Hepatocyte (in vitro differentiated cells): ENCODE data around the gene DLG2. TPM values are rescaled to one million over a fixed set of nuclear protein-coding genes. Genes with fewer than 3 reads are reported as not detected.

Experiments
- DNase-seq: peaks from one replicate; pipeline ENCODE4 v3.0.0-alpha.2; 2016; ENCODE audit warnings: low spot score
- H2AFZ ChIP-seq: fragments of 200-600 bp; sonication (generic); 2 replicates; pipeline ENCODE4 v1.6.0; 2016; ENCODE audit warnings: antibody characterized with exemption, mild to moderate bottlenecking
- H3K27ac ChIP-seq: fragments of 200-600 bp; sonication (generic); 2 replicates; pipeline ENCODE4 v1.5.1; 2016; ENCODE audit warnings: mild to moderate bottlenecking
- H3K27me3 ChIP-seq: fragments of 200-600 bp; sonication (generic); 2 replicates; pipeline ENCODE4 v1.6.1; 2016
- H3K36me3 ChIP-seq: fragments of 200-600 bp; sonication (generic); replicated peaks from 2 replicates; pipeline ENCODE4 v1.5.1; 2016; ENCODE audit warnings: low read depth; ENCODE audit not compliant: insufficient read depth
- H3K4me1 ChIP-seq: fragments of 200-600 bp; sonication (generic); 2 replicates; pipeline ENCODE4 v1.5.1; 2016; ENCODE audit warnings: mild to moderate bottlenecking, moderate library complexity; ENCODE audit not compliant: insufficient read depth
- H3K4me2 ChIP-seq: fragments of 200-600 bp; sonication (generic); 2 replicates; pipeline ENCODE4 v1.6.0; 2016
- H3K4me3 ChIP-seq: fragments of 200-600 bp; sonication (generic); 2 replicates; pipeline ENCODE4 v1.5.1; 2016; ENCODE audit warnings: mild to moderate bottlenecking
- H3K79me2 ChIP-seq: fragments of 200-600 bp; sonication (generic); 2 replicates; pipeline ENCODE4 v1.6.0; 2017; ENCODE audit warnings: mild to moderate bottlenecking
- H3K9me2 ChIP-seq: fragments of 200-600 bp; sonication (generic); replicated peaks from 2 replicates; pipeline ENCODE4 v1.6.0; 2017; ENCODE audit warnings: mild to moderate bottlenecking; ENCODE audit not compliant: insufficient read depth
- H3K9me3 ChIP-seq: fragments of 200-600 bp; sonication (generic); 2 replicates; pipeline ENCODE4 v1.5.1; 2016; ENCODE audit warnings: low read depth, mild to moderate bottlenecking
- H4K20me1 ChIP-seq: fragments of 200-600 bp; sonication (generic); 2 replicates; pipeline ENCODE4 v1.6.0; 2016; ENCODE audit warnings: mild to moderate bottlenecking; ENCODE audit not compliant: insufficient read depth, poor library complexity, severe bottlenecking
- EZH2 ChIP-seq: fragments of 200-600 bp; sonication (generic); IDR thresholded peaks from 2 replicates; pipeline ENCODE4 v1.6.1; 2016; ENCODE audit warnings: antibody characterized with exemption, mild to moderate bottlenecking, borderline replicate concordance
- EZH2phosphoT487 ChIP-seq: fragments of 200-600 bp; sonication (generic); IDR thresholded peaks from one replicate; pipeline ENCODE4 v1.6.1; 2018; ENCODE audit warnings: antibody characterized with exemption, mild to moderate bottlenecking, low read depth, moderate library complexity; ENCODE audit not compliant: unreplicated experiment, severe bottlenecking
- WGBS: methylation state at CpG from one replicate; pipeline ENCODE4 v1.1.6; 2016; ENCODE audit warnings: low lambda C conversion rate; ENCODE audit errors: missing lambda C conversion rate; 5-methylcytosine and 5-hydroxymethylcytosine counted together
- polyA plus RNA-seq: library from polyadenylated mRNA; unstranded; fragments of >200 nt; fragmentation: Nextera tagmentation; extraction: Ambion mirVana; gene quantifications from 2 replicates; pipeline ENCODE4 v1.2.1, GENCODE V29; 2016
- total RNA-seq: library from RNA; depleted of rRNA; stranded (reverse); fragments of >200 nt; gene quantifications from 2 replicates; pipeline ENCODE4 v1.2.3, GENCODE V29; 2014
- TF ChIP-seq, protein P1 (sequence below): fragments of 200-600 bp; sonication (generic); IDR thresholded peaks from 2 replicates; pipeline ENCODE4 v1.5.1; 2016; ENCODE audit warnings: antibody characterized with exemption, mild to moderate bottlenecking; ENCODE audit not compliant: poor library complexity

Gene DLG2
- total and polyA plus RNA-seq, 2 experiments from 2014 or later, result 2.6 to 6.8 TPM

DNA sequence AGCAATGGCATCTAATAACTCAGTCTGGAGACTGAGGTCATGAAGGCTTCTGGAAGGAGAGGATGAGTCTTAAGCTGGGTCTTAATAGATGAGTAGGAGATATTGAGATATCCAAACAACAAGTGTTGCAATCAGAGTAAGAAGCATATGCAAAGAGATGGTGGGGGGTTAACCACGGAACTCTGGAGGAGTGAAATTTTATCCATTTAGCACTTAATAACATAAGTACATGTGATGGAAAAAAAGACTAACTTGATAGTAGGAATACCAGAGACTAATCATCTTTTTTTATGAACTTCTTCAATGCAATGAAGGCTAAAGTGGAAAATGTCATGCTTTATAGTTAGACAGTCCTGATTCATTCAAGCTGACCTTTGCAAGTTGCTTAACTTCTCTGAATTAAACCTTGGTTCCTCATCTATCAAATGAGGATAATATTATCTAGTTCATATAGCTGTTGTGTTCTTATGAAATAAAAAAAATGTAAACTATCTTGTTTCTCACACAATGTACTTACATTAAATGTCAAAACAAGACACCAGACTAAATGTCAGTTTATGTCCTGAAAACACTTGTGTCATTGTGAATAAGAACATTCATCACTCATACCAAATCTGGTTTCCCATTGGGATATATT lies 1937.9 kb downstream of the DLG2 start:
- no peaks in the 10 kb centered on the region for H4K20me1 ChIP-seq
- H2AFZ ChIP-seq, result no peak overlapping the region
- 70% methylated on average over 1 of the region's 1 CpG for WGBS
- TF ChIP-seq, protein P1, sequence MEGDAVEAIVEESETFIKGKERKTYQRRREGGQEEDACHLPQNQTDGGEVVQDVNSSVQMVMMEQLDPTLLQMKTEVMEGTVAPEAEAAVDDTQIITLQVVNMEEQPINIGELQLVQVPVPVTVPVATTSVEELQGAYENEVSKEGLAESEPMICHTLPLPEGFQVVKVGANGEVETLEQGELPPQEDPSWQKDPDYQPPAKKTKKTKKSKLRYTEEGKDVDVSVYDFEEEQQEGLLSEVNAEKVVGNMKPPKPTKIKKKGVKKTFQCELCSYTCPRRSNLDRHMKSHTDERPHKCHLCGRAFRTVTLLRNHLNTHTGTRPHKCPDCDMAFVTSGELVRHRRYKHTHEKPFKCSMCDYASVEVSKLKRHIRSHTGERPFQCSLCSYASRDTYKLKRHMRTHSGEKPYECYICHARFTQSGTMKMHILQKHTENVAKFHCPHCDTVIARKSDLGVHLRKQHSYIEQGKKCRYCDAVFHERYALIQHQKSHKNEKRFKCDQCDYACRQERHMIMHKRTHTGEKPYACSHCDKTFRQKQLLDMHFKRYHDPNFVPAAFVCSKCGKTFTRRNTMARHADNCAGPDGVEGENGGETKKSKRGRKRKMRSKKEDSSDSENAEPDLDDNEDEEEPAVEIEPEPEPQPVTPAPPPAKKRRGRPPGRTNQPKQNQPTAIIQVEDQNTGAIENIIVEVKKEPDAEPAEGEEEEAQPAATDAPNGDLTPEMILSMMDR, result no peak
- no peak for TF ChIP-seq EZH2
- TF ChIP-seq EZH2phosphoT487, result no peak
- DNase-seq, result no peak
- no peaks in the 10 kb centered on the region for H3K9me2 ChIP-seq
- H3K4me1 ChIP-seq, result no peaks in the 10 kb centered on the region
- H3K36me3 ChIP-seq, result no peaks in the 10 kb centered on the region
- H3K27ac ChIP-seq, result no peak overlapping the region
- H3K79me2 ChIP-seq, result no peaks in the 10 kb centered on the region
- H3K27me3 ChIP-seq, result no peaks in the 10 kb centered on the region
- H3K9me3 ChIP-seq, result no peaks in the 10 kb centered on the region
- H3K4me3 ChIP-seq, result no peak overlapping the region
- H3K4me2 ChIP-seq, result no peak overlapping the region

DNA sequence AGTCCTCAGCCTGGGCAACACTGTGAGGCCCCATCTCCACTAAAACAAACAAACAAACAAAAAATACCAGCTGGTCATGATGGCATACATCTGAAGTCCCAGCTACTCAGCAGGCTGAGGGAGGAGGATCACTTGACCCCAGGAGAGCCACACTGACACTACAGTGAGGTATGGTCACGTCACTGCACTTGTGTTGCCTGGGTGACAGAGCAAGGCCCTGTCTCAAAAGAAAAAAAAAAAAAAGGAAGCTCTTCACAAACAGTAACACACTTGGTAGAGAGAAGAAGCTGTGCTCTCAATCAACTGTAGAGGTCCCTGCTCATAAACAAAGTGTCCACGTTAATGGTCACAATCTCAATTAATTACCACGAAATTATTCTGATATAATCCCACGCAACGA lies 1939.4 kb downstream of the DLG2 start:
- TF ChIP-seq, protein P1, result no peak
- TF ChIP-seq EZH2phosphoT487, result no peak
- no peak for TF ChIP-seq EZH2
- H3K27ac ChIP-seq, result no peak overlapping the region
- no peak overlapping the region for H3K4me3 ChIP-seq
- H3K4me1 ChIP-seq, result no peaks in the 10 kb centered on the region
- DNase-seq, result no peak
- H3K9me3 ChIP-seq, result no peaks in the 10 kb centered on the region
- H3K27me3 ChIP-seq, result no peaks in the 10 kb centered on the region
- H3K4me2 ChIP-seq, result no peak overlapping the region
- no peaks in the 10 kb centered on the region for H3K9me2 ChIP-seq
- no peaks in the 10 kb centered on the region for H4K20me1 ChIP-seq
- H2AFZ ChIP-seq, result no peak overlapping the region
- H3K36me3 ChIP-seq, result no peaks in the 10 kb centered on the region
- H3K79me2 ChIP-seq, result no peaks in the 10 kb centered on the region
- 89% methylated on average over 5 of the region's 5 CpGs for WGBS

GRCh38 chr11:83685730-83686129 lies 1941.4 kb downstream of the DLG2 start:
- Histone ChIP-seq H3K9me2 (no peaks in the 10 kb centered on the region), H3K79me2 (no peaks in the 10 kb centered on the region), H4K20me1 (no peaks in the 10 kb centered on the region), H2AFZ (no peak overlapping the region), H3K36me3 (no peaks in the 10 kb centered on the region), H3K27ac (no peak overlapping the region), H3K27me3 (peaks cover 14% of the 10 kb centered on the region), H3K9me3 (no peaks in the 10 kb centered on the region), H3K4me1 (no peaks in the 10 kb centered on the region), H3K4me2 (no peak overlapping the region), H3K4me3 (no peak overlapping the region)
- no peak for DNase-seq
- WGBS, result 100% methylated on average over 2 of the region's 2 CpGs
- TF ChIP-seq EZH2 (no peak), EZH2phosphoT487 (no peak)
- TF ChIP-seq, protein P1, result no peak

DNA sequence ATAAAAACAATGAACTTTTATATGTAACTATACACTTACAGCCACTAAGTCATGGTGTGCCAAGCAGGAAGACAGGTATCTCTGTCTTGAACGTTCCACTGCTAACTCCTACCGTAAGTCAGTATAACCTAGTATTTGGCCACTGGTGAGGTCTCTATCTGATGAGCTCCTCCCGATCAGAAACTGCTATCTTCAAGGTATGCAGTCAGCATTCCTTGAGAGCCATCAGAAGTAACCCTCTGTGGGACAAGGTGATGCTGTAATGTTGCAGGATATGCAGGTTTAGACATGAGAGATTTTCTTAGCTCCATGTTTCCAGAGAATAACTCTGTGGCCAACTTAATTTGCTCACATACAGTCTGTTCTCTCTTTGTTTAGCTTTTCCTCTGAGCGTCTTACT lies 1943.1 kb downstream of the DLG2 start:
- no peak for DNase-seq
- no peak overlapping the region for H2AFZ ChIP-seq
- H3K4me2 ChIP-seq, result no peak overlapping the region
- TF ChIP-seq EZH2phosphoT487 (no peak), EZH2 (no peak)
- TF ChIP-seq, protein P1, result no peak
- H3K9me3 ChIP-seq, result no peaks in the 10 kb centered on the region
- 58% methylated on average over 4 of the region's 4 CpGs for WGBS
- no peaks in the 10 kb centered on the region for H3K4me1 ChIP-seq
- H3K79me2 ChIP-seq, result no peaks in the 10 kb centered on the region
- no peak overlapping the region for H3K4me3 ChIP-seq
- H3K9me2 ChIP-seq, result no peaks in the 10 kb centered on the region
- H3K36me3 ChIP-seq, result no peaks in the 10 kb centered on the region
- no peak overlapping the region for H3K27ac ChIP-seq
- H3K27me3 ChIP-seq, result peaks cover 15% of the 10 kb centered on the region
- H4K20me1 ChIP-seq, result no peaks in the 10 kb centered on the region
